ENCODE measurements around the gene MRPL55. TPM values are rescaled to one million over a fixed set of nuclear protein-coding genes. Genes with fewer than 3 reads are reported as not detected.

Gene MRPL55
- total RNA-seq, 1 donor from 2014 or later = 73.5 TPM

GRCh38 chr1:228155596-228156514 is 46.8 kb upstream of the MRPL55 start:
- Histone ChIP-seq H3K4me3 (ENCODE audit: low read depth, low read length) (no peak overlapping the region), H3K27me3 (ENCODE audit: control insufficient read depth, insufficient read depth, low read length) (peaks cover 35% of the 10 kb centered on the region), H3K36me3 (ENCODE audit: control insufficient read depth, insufficient read depth, low read length) (no peaks in the 10 kb centered on the region)
- no peak for DNase-seq (ENCODE audit: low read depth)
- TF ChIP-seq, protein P1, sequence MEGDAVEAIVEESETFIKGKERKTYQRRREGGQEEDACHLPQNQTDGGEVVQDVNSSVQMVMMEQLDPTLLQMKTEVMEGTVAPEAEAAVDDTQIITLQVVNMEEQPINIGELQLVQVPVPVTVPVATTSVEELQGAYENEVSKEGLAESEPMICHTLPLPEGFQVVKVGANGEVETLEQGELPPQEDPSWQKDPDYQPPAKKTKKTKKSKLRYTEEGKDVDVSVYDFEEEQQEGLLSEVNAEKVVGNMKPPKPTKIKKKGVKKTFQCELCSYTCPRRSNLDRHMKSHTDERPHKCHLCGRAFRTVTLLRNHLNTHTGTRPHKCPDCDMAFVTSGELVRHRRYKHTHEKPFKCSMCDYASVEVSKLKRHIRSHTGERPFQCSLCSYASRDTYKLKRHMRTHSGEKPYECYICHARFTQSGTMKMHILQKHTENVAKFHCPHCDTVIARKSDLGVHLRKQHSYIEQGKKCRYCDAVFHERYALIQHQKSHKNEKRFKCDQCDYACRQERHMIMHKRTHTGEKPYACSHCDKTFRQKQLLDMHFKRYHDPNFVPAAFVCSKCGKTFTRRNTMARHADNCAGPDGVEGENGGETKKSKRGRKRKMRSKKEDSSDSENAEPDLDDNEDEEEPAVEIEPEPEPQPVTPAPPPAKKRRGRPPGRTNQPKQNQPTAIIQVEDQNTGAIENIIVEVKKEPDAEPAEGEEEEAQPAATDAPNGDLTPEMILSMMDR (IDR thresholded peaks at IDR 0.05; ENCODE audit: insufficient read depth, low read length, poor library complexity, severe bottlenecking) = no peak

DNA sequence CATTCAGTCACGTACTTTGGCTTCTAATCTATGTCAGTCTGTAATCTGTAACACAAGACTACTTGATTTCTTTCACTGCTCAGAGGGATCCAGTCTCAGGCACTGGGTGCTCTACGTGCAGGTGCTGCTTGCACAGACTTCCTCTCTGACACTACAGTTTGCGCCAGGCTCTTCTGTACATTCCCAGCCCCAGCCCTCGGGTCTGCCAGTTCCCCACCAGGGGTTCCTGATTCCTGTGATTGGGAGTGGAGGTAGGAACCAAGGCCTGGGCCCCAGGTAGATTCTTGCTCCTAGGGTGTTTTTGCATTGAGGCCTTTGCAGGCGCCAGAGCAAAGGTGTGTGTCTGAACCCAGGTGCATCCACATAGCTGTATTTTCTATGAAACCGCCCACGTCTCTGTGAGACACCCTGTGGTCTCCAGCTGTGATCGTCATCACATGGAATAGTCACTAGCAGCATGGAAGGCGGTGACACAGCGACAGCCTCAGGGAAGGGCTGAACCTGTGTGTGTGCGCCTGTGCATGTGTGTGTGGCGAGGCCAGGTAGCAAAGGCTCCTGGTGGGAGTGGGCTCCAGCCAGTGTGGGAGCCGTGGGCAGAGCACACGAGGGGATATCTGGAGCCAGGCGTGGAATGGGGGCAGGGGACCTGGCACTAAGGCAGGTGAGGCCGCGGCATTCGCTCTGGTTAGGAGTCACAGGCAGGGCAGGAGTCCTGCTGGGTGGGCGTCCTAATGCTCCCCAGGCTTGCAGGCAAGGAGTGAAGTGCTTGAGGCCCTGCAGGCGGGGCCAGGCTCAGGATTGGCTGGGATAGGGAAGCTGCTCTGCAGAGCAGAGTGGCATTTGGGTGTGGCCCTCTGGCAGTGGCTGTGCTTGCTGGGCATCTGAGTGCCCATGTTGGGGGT is 45.8 kb upstream of the MRPL55 start:
- H3K36me3 ChIP-seq (ENCODE audit: control insufficient read depth, insufficient read depth, low read length) = no peaks in the 10 kb centered on the region
- peaks cover 30% of the 10 kb centered on the region for H3K27me3 ChIP-seq (ENCODE audit: control insufficient read depth, insufficient read depth, low read length)
- no peak overlapping the region for H3K4me3 ChIP-seq (ENCODE audit: low read depth, low read length)
- TF ChIP-seq, protein P1 (IDR thresholded peaks at IDR 0.05; ENCODE audit: insufficient read depth, low read length, poor library complexity, severe bottlenecking) = no peak
- DNase-seq (ENCODE audit: low read depth) = no peak

DNA sequence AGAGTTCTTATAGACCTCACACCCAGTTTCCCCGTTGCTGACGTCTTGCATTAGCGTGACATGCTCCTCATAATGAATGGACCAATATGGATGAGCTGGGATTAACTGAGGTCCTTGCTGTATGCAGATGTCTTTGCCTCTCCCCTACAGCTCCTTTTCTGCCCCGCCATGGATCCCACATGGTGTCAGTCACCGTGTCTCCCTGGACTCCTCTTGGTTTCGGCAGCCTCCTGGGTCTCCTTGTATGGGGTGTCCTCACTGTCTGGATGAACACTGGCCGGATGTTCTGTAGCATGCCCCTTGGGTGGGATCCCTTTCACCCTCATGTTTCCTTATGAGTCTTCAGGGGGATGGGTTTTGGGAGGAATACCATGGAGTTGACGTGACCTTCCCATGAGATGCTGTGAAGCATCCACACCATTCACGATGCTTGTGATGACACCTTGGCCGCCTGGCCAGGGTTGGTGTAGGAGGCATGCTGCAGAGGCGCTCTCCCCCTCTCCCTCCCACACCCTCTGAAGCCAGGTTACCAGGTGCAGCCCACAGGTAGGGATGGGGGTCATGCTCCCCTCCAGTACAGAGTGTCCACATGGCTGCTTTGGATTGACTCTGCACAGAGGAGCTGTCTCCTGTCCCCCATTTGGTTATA is 45.0 kb upstream of the MRPL55 start:
- H3K4me3 ChIP-seq (ENCODE audit: low read depth, low read length) = no peak overlapping the region
- DNase-seq (ENCODE audit: low read depth) = no peak
- H3K36me3 ChIP-seq (ENCODE audit: control insufficient read depth, insufficient read depth, low read length) = no peaks in the 10 kb centered on the region
- TF ChIP-seq, protein P1 (IDR thresholded peaks at IDR 0.05; ENCODE audit: insufficient read depth, low read length, poor library complexity, severe bottlenecking) = no peak
- H3K27me3 ChIP-seq (ENCODE audit: control insufficient read depth, insufficient read depth, low read length) = peaks cover 25% of the 10 kb centered on the region

- H3K36me3 ChIP-seq (ENCODE audit: control insufficient read depth, insufficient read depth, low read length) = no peaks in the 10 kb centered on the region
- no peak for DNase-seq (ENCODE audit: low read depth)
- TF ChIP-seq, protein P1 (IDR thresholded peaks at IDR 0.05; ENCODE audit: insufficient read depth, low read length, poor library complexity, severe bottlenecking) = no peak
- peaks cover 14% of the 10 kb centered on the region for H3K27me3 ChIP-seq (ENCODE audit: control insufficient read depth, insufficient read depth, low read length)
- no peak overlapping the region for H3K4me3 ChIP-seq (ENCODE audit: low read depth, low read length)
Observed at GRCh38 chr1:228152918-228153258, 43.8 kb upstream of the MRPL55 start.

DNA sequence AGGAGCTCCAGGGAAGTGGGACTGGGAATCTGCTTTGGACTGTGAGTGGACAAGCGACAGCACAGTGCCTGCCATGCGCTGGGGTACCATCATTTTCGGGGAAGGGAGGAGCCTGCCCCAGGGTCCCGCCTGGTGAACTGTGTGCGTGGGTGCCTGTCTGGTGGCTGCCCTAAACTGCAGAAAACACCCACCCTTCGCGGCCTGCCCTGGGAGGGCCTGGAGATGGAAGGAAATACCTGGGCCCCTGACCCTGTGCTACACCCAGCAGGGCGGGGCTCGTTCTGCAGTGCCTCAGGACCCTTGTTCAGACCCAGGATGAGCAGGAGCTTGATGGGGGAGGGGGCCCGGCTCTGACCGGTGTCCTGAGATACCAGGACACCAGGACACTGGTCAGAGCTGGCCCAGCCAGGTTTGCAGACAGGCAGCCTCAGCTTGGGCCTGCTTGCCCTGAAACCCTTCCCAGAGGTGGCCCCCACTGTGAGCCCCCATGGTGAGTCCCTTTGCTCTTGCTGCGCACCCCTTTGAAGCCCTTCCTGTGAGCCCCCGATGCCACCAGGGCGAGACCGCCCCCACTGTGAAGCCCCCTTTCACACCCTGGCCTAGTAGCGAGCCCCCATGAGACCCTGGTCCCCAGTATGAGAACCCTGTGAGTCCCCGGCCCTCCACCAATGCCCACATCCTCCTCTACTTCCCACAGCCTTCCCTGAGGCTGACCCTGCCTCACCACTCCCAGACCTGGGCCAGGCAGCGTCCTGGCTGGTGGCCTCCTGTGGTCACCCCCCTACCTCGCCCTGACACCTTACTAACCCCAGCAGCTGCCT is 43.2 kb upstream of the MRPL55 start:
- H3K4me3 ChIP-seq (ENCODE audit: low read depth, low read length) = no peak overlapping the region
- H3K36me3 ChIP-seq (ENCODE audit: control insufficient read depth, insufficient read depth, low read length) = no peaks in the 10 kb centered on the region
- no peak for DNase-seq (ENCODE audit: low read depth)
- H3K27me3 ChIP-seq (ENCODE audit: control insufficient read depth, insufficient read depth, low read length) = peaks cover 8% of the 10 kb centered on the region
- TF ChIP-seq, protein P1 (IDR thresholded peaks at IDR 0.05; ENCODE audit: insufficient read depth, low read length, poor library complexity, severe bottlenecking) = no peak
